ENCODE results near the gene TREH.

The TREH gene

DNA sequence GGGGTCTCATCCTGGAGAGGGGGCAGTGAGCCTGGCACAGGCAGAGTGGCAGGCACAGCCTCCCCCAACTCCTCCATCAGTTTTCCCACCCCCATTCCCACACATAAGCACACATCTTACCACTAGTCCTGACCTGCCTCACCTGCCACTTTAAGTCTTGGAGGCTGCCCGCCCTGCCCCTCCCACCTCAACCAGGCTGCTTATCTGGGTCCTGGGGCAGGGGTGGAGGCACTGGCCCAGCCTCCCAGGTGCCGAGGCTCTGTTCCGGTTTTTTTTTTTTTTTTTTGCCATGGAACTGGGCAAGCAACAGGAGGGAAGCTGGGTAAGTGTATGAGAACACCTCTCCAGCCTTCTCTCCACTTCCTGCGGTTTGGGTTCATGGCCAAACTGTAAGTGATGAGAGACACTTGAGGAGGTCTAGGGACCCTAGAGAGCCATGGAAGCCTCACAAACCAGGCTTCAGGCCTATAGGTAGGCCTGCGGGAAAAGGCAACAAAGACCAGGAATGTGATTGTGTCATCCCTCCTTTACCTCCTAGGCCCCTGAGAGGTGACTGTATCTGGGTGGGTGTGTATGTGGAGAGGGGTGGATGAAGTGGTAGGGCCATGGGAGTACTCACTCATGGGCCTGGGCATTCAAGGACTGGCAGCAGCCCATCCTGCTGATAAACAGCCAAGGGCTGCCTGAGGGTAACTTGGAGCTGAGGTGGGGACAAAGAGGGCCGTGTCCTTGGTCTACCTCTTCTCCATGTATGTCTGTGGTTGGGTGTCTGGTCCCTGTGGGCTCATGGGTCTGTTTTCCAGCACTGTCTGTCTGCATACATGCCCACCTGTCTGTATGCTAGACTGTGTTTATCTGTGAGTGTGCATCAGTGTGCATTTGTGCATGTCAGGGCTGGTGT is 49.4 kb downstream of the TREH start:
- DNase-seq (ENCODE audit: low read depth in 4 of 4, low spot score in 1 of 4): no peak

GRCh38 chr11:118628861-118629549 is 50.4 kb downstream of the TREH start:
- no peak for DNase-seq (ENCODE audit: low read depth in 4 of 4, low spot score in 1 of 4)

DNA sequence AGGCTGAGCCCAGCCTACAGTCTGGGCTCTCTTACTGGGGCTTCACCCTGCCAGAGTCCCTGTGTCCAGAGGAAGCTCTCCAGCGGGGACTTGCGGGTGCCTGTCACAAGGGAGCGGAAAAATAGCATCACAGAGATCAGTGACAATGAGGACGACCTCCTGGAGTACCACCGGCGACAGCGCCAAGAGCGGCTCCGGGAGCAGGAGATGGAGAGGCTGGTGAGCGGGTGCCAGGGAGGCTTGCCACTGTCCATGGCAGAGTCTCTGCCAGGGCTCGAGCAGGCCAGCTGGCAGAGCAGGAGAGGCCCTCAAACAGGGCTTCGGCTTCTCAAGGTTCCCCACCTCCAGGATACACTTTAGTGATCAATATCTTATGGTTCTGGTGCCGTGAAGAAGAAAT is 51.0 kb downstream of the TREH start:
- no peak for DNase-seq (ENCODE audit: low read depth in 4 of 4, low spot score in 1 of 4)

- no peak for DNase-seq (ENCODE audit: low read depth in 4 of 4, low spot score in 1 of 4)
These were observed 51.4 kb downstream of the TREH start for GRCh38 chr11:118628031-118628430.

DNA sequence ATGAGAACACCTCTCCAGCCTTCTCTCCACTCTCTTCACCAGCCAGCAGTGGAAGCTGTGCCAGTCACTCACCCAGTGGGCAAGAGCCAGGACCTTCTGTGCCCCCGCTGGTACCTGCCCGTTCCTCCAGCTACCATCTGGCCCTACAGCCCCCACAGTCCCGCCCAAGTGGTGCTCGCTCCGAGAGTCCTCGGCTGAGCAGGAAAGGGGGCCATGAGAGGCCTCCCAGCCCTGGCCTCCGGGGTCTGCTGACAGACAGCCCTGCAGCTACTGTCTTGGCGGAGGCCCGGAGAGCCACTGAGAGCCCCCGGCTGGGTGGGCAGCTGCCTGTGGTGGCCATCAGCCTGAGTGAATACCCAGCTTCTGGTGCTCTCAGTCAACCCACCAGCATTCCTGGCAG is 51.9 kb downstream of the TREH start:
- DNase-seq (ENCODE audit: low read depth in 4 of 4, low spot score in 1 of 4): no peak

GRCh38 chr11:118625976-118626375 is 53.5 kb downstream of the TREH start:
- DNase-seq (ENCODE audit: low read depth in 4 of 4, low spot score in 1 of 4): no peak

DNA sequence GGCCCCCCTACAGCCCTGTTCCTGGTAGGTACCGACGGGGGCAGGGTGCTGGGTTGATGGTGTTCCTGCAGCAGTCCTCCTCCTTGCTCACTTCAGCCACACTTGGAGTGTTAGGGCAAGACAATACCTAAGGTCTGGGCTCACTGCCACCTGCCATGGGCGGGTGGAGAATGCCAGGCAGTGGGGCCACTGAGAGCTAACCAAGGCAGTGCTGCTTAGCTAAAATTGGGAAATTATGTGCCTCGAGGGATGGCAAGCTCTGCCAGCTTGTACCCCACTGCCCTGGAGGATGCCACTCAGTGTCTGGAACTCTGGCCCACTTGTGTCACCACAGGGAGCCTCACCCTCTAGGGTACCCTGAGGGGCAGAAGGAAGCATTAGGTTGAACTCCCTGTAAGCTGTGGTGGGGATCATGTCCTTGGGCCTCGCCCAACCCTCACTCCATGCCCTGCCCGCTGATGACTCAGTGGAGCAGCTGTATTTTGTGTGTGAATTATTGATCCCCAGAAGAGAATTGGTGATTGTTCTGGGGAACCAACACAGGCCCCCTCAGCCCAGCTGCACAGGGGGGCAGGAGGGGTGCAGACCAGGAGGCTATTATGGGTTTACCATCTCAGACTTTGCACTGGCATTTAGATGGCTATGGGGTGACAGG is 54.3 kb downstream of the TREH start:
- no peak for DNase-seq (ENCODE audit: low read depth in 4 of 4, low spot score in 1 of 4)

- DNase-seq (ENCODE audit: low read depth in 4 of 4, low spot score in 1 of 4): no peak
These were observed 56.2 kb downstream of the TREH start for GRCh38 chr11:118623269-118623655.

DNA sequence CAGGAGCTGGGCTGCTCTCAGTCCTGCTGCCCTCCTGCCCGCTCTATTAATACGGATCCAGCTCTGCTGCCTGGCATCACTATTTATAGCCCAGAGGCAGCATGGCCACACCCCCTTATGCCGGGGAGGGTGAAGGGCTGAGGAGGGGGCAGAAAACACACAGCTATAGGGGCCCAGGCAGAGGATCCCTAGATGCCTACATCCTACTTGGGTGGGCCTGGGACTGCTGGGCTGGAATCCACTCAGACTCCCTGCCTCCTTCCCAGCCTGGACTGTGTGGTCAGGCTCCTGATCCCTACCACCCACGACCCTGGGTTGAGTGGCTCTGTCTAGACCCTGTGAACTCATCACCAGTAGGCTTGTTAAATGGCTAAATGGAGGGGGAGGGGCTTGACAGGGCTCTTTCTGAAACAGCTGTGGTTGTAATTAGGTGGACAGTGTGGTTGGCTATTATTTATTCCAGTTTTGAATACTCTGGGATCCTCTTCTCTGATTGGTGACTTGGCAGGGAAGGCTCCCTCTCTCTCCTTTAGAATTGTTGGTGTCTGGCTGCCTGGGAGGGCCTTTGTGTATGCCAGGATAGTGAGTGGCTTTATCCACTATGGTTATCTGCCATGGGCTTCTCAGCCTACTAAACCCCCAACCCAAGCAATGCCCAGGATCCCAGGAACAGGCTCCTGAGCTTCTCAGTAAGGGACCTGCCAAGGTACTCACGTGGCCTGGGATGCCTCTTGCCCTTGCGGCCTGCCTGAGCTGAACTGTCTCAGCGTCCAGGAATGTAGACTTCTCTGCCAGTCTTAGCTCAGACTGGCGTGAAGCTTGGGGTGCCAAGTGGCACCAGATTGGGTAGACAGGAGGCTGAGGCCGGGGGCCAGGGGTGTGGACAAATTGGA is 56.8 kb downstream of the TREH start:
- DNase-seq (ENCODE audit: low read depth in 4 of 4, low spot score in 1 of 4): no peak

- no peak for DNase-seq (ENCODE audit: low read depth in 4 of 4, low spot score in 1 of 4)
These were observed 57.6 kb downstream of the TREH start for GRCh38 chr11:118621784-118622375.

GRCh38 chr11:118621071-118621783 is 58.2 kb downstream of the TREH start:
- peak in 2 of 4 experiments; percentile 14 to 30 for DNase-seq (ENCODE audit: low read depth in 4 of 4, low spot score in 1 of 4)

DNA sequence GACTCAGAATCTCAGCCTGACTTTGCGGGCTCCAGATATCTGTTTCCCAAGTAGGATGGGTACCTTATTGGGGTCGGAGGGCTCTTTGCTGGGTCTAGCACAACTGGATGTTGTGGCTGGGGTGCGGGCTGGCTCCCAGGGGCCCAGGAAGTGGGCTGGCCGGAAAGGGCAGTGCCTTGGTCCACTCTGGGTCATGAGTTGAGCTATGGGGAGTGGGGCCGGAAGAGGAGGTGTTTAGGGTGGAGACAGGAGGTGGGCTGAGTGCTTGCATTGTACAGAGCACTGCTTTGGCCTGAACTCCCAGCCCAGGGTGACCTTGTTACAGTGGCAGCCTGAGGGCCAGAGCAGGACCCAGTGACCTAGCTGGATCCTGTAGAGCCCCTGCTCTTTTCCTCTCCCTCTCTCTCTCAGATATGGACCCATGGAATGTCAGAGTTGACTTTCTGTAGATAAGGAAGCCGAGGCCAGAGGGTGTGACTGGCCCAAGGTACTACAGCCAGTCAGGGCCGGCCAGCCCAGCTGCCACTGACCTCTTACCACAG is 58.9 kb downstream of the TREH start:
- no peak for DNase-seq (ENCODE audit: low read depth in 4 of 4, low spot score in 1 of 4)

- no peak for DNase-seq (ENCODE audit: low read depth in 4 of 4, low spot score in 1 of 4)
These were observed 59.8 kb downstream of the TREH start for GRCh38 chr11:118619444-118620197.

DNA sequence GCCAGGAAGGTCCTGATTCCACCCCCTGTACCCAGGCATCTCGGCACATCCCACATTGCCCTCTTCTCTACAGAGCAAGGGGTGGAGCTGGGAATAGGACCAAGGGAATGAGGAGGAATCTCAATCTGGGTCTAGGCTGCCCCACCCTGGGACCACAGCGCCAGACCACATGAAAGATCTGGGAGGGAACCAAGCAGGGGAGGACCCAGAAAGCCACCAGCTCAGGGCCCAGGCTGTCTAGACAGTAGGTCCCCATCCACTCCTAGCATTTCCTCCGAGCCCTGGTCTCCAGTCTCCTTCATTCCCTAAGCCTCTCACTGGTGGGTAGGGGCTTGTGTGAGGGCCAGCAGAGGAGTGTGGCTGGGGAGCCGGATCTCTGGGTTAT is 60.5 kb downstream of the TREH start:
- no peak for DNase-seq (ENCODE audit: low read depth in 4 of 4, low spot score in 1 of 4)

- no peak for DNase-seq (ENCODE audit: low read depth in 4 of 4, low spot score in 1 of 4)
These were observed 61.1 kb downstream of the TREH start for GRCh38 chr11:118618115-118618990.

GRCh38 chr11:118615976-118616371 is 63.5 kb downstream of the TREH start:
- DNase-seq (ENCODE audit: low read depth in 4 of 4, low spot score in 1 of 4): no peak

DNA sequence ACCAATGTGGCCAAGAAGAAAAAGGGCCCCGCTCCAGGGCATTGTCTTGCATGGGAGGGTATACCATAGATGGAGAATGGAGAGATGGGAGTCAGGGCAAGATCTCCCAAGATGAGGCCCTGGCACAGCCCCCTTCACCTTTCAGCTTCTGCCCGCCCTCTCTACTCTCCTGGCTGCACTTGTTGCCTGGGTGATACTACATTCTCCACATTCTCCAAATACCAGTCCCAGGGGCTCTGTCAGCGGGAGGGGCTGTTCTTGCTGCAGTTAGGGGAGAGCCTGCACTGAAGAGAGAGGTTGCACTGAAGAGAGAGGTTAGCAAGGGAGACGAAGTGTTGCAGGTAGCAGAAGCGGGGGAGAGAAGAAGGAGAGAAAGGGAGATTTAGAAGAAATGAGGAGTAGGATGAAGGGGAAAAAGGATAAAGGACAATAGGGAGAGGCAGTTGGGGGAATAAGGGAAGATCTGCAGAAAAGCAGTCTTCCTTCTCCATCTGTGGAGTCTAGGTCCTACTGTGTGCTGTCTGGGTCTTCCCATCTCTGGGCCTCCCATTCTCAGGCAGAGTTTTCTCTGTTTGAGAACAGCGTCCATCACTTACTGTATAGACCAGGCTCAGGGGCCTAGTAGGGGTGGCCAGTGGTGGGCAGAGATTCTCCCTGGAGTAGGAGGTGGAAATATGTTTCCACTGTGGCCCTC is 64.0 kb downstream of the TREH start:
- DNase-seq (ENCODE audit: low read depth in 4 of 4, low spot score in 1 of 4): no peak

Measured in stimulated activated CD4-positive, alpha-beta T cell treated with anti-CD3 and anti-CD28 coated beads, Interleukin-1b, Interleukin-23, amount 100 ng/mL, for 24 hours (primary cell).